ENCODE data around the gene SP2. TPM values are rescaled to one million over a fixed set of nuclear protein-coding genes. Genes with fewer than 3 reads are reported as not detected.

SP2 gene
- polyA plus RNA-seq, 1 experiment: 5.9 TPM

GRCh38 chr17:47896672-47897490 lies 845 bp downstream of the SP2 start:
- CTCF ChIA-PET: interaction anchor here (0.9 to 1.0 kb wide), 3 partner anchors 52 to 54 kb away, joined by 3 to 4 read pairs (median 4); no protein-coding TSS in a partner anchor
- DNase-seq (ENCODE audit: low read depth): no peak
- Histone ChIP-seq H3K27me3 (ENCODE audit: control insufficient read depth, insufficient read depth, low read length) (no peaks in the 10 kb centered on the region), H3K36me3 (ENCODE audit: control insufficient read depth, insufficient read depth, low read length) (peaks cover 4% of the 10 kb centered on the region), H3K4me3 (ENCODE audit: low read depth, low read length) (peak overlapping the region; percentile 60)
- 0 out of 2 replicates have a peak, but pooled peaks have one; percentile 1 for TF ChIP-seq CTCF (IDR thresholded peaks at IDR 0.05; ENCODE audit: insufficient read depth, low read depth, low read length)
- POLR2A ChIA-PET: interaction anchor here (0.7 kb wide), 1 partner anchor 50 kb away, joined by 5 read pairs; no protein-coding TSS in a partner anchor

GRCh38 chr17:47897561-47897960 lies 1.5 kb downstream of the SP2 start:
- no peak for TF ChIP-seq CTCF (IDR thresholded peaks at IDR 0.05; ENCODE audit: insufficient read depth, low read depth, low read length)
- peaks cover 4% of the 10 kb centered on the region for H3K36me3 ChIP-seq (ENCODE audit: control insufficient read depth, insufficient read depth, low read length)
- H3K27me3 ChIP-seq (ENCODE audit: control insufficient read depth, insufficient read depth, low read length): no peaks in the 10 kb centered on the region
- no peak overlapping the region for H3K4me3 ChIP-seq (ENCODE audit: low read depth, low read length)
- POLR2A ChIA-PET: interaction anchor here (0.7 kb wide), 1 partner anchor 50 kb away, joined by 5 read pairs; no protein-coding TSS in a partner anchor
- DNase-seq (ENCODE audit: low read depth): no peak
- CTCF ChIA-PET: interaction anchor here (0.7 to 1.0 kb wide), 3 partner anchors 42 to 56 kb away, joined by 3 to 4 read pairs (median 3); no protein-coding TSS in a partner anchor

GRCh38 chr17:47898241-47898640 lies 2.2 kb downstream of the SP2 start:
- no peak for TF ChIP-seq CTCF (IDR thresholded peaks at IDR 0.05; ENCODE audit: insufficient read depth, low read depth, low read length)
- no peaks in the 10 kb centered on the region for H3K27me3 ChIP-seq (ENCODE audit: control insufficient read depth, insufficient read depth, low read length)
- POLR2A ChIA-PET: no interaction called here
- H3K36me3 ChIP-seq (ENCODE audit: control insufficient read depth, insufficient read depth, low read length): peaks cover 4% of the 10 kb centered on the region
- CTCF ChIA-PET: interaction anchor here (0.7 to 1.0 kb wide), 2 partner anchors 43 to 56 kb away, joined by 3 read pairs; no protein-coding TSS in a partner anchor
- H3K4me3 ChIP-seq (ENCODE audit: low read depth, low read length): no peak overlapping the region
- no peak for DNase-seq (ENCODE audit: low read depth)

- Histone ChIP-seq H3K36me3 (ENCODE audit: control insufficient read depth, insufficient read depth, low read length) (peaks cover 4% of the 10 kb centered on the region), H3K27me3 (ENCODE audit: control insufficient read depth, insufficient read depth, low read length) (no peaks in the 10 kb centered on the region), H3K4me3 (ENCODE audit: low read depth, low read length) (no peak overlapping the region)
- ChIA-PET POLR2A (no interaction called here), CTCF (interaction anchor here (1.6 kb wide), 1 partner anchor 50 kb away, joined by 4 read pairs; no protein-coding TSS in a partner anchor)
- DNase-seq (ENCODE audit: low read depth): no peak
- no peak for TF ChIP-seq CTCF (IDR thresholded peaks at IDR 0.05; ENCODE audit: insufficient read depth, low read depth, low read length)
Measured at GRCh38 chr17:47899643-47900042, 3.6 kb downstream of the SP2 start.

- H3K4me3 ChIP-seq (ENCODE audit: low read depth, low read length): no peak overlapping the region
- ChIA-PET POLR2A (no interaction called here), CTCF (no interaction called here)
- no peak for TF ChIP-seq CTCF (IDR thresholded peaks at IDR 0.05; ENCODE audit: insufficient read depth, low read depth, low read length)
- peaks cover 4% of the 10 kb centered on the region for H3K36me3 ChIP-seq (ENCODE audit: control insufficient read depth, insufficient read depth, low read length)
- H3K27me3 ChIP-seq (ENCODE audit: control insufficient read depth, insufficient read depth, low read length): no peaks in the 10 kb centered on the region
- DNase-seq (ENCODE audit: low read depth): no peak
Measured at GRCh38 chr17:47901423-47901822, 5.4 kb downstream of the SP2 start.

Measured in BJ (cell line).